Activated T-cell treated with anti-CD3 and anti-CD28 coated beads for 48 hours (primary cell): Measurements from ENCODE around the gene MAPK11.

Source experiments
- DNase-seq: peaks from one replicate; pipeline ENCODE4 v3.0.0-alpha.2; 2020; ENCODE audit warnings: low read depth

Gene MAPK11

DNA sequence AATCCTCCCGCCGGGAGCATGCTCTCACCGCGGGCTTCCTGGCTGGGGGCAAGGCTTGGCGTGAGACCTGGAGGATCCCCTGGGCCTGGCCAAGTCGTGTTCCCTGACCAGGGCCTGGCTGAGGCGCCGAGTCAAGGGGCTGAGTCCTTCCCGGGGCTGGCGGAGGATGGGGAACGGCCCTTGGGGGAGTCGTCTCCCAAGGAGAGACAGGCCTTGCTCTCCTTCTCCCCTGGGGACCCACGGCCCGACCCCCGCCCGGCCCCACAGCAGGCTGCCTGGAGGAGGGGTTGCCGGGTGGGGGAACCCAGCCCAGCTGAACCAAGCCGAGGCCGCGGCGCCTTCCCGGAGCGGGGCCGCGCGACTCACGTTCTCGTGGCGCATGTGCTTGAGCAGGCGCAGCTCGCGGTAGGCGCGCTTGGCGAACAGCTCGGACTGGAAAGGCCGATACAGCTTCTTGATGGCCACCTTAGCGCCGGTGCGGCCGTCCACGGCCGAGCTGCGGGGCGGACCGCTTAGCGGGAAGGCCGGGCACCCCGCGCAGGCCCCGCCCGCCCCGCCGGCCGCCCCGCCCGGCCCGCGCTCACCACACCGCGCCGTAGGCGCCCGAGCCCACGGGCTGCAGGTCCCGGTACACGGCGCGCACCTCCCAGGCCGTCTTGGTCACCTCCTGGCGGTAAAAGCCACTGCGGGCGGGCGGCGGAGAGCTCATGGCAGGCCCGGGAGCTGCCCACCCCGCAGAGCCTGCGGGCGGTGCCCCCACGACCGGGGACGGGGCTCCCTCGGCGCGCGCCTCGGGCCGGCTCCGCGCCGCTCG lies 9.2 kb downstream of the MAPK11 start:
- peak; percentile 39 for DNase-seq

DNA sequence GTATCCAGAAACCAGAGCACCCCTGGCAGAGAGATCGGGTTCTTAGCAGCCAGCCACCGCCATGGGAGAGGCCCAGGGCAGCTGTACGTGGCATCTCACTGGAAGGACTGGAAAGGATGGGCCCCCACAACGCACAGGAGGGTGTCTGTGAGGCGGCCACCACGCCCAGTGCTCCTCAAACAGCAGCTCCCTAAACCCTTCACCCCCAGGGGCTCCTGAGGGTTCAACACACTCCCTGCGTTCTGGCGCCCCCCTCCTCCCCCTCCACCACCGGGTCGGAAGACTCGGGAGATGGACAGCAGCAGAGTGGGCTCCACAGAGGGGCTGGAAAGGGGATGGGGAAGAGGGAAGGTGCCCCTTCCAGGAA lies 9.8 kb downstream of the MAPK11 start:
- no peak for DNase-seq

GRCh38 chr22:50259302-50259701 lies 10.9 kb downstream of the MAPK11 start:
- DNase-seq: no peak

- no peak for DNase-seq
These were observed 11.6 kb downstream of the MAPK11 start for GRCh38 chr22:50258361-50259292.

- no peak for DNase-seq
These were observed 12.5 kb downstream of the MAPK11 start for GRCh38 chr22:50257451-50258360.

DNA sequence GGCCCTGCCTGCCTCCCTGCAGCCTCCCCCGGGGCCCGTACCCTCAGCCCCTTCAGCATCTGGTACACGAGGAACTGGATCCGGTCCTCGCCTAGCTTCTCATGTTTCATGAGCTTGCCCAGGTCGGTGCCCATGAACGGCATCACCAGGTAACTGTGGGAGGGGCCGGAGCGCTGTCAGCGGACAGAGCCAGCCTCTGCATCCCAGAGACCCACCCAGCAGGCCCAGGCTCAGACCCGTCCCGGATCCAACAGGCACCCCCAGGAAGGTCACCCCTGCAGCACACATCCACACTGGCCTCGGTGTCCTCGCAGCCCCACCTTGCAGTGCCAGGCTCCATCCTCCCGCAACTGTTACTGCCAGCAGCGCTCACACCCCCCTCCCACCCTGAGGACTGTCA lies 13.1 kb downstream of the MAPK11 start:
- DNase-seq: no peak

- no peak for DNase-seq
These were observed 13.8 kb downstream of the MAPK11 start for GRCh38 chr22:50256258-50256862.

DNA sequence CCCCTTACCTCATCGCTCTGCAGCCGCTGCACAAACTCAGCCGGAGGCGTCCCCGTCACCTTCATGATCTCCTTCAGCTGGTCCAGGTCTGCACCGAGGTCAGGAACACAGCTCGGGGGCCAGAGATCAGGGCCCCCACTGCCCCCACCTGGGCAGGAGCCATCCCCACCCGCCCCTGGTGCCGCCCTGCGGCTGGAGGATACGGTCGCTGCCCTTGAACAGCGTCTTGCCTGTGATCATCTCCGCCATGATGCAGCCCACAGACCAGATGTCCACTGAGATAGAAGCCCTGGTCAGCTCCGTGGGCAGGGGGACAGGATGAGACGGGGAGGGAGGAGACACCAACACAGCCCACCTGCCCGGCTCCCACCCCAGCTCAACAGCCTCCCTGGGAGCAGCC lies 14.6 kb downstream of the MAPK11 start:
- DNase-seq: no peak

- no peak for DNase-seq
These were observed 15.1 kb downstream of the MAPK11 start for GRCh38 chr22:50255099-50255498.

- DNase-seq: no peak
These were observed 16.2 kb downstream of the MAPK11 start for GRCh38 chr22:50253941-50254340.

GRCh38 chr22:50253046-50253915 lies 16.9 kb downstream of the MAPK11 start:
- DNase-seq: no peak

DNA sequence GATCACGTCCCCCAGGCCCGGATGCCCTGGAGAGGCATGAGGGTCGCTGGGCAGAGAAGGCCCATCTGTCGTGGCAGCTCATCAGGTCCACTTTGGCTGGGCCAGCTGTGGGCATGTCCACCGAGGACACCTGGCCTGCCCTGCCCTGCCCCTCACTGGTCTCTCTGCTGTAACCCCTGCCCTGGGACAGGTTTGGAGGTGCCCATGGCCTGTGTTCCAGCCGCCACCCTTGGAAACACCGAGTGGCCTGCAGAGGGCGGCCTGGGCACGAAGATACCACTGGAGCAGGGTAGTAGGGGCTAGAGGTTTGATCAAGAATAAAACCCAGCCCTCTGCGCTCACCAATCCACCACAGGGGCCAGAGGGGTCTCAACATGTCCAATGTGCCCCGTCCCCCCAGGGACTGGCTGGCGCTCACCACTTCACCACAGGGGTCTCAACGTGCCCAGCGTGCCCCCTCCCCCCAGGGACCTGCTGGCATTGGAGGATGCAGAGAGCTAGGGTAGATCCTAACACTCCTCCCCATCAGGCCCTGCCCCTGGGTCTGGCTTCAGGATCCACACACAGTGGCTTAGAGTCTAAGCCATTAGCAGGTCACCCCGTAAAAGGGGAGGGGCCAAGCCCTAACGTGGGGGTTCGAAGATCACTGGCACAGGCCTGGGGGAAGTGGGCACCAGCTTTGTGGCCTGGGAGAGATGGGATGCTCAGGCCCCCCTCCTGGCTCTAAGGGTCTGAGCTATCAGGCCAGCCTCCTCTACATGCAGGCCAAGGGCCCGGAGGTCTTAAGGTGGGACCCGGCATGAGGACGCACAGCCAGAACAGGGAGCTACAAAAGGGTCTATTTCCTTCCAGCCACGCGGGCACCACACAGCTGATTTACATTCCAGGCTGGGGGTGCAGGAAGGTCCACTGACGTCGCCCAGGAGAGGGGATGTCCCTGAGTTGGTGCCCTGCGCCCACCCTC lies 17.8 kb downstream of the MAPK11 start:
- DNase-seq: peak; percentile 58

GRCh38 chr22:50251477-50252081 lies 18.6 kb downstream of the MAPK11 start:
- DNase-seq: no peak

DNA sequence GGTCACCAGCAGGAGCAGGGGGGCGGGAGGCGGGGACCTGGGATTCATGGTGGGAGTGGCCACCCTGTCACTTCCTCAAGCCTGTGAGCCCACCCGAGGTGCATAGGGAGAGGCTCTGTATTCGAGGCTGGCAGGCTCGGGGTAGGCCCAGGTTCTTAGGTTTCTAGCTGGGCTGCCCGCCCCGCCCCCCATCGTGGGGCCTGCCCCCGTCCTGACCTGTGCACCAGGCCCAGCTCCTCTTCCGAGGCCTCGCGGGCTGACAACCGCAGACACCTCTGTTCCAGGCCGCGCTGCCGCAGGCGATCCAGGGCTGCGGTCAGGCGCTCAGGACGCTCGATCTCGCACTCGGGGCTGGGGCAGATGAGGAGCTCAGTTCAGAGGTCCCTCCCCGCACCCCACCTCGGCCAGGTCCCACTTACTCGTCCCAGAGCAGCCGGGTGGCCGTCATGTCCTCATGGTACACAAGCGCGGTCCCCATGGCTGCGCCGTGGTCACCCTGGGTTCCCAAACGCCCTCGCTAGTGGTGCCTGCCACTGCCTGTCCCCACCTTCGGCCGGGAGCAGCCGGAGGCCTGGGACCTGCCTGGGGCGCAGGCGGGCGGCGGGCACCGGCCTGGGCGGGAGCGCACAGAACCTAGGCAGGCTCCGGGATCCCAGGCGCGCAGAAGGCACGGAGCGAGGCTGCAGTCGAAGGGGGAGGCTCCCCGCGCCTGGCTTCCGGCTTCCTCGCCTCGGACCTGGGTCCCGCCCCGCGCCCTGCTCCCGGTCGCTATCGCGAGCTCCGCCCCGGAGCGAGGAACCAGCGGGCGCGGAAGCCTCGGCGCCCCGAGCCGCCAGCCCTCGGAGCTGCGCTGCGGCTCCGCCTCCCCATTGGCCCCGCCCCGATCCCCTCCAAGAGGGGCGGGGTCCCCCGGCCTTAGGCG lies 19.4 kb downstream of the MAPK11 start, which contains the start of gene HDAC10:
TSS of gene HDAC10 (minus strand) at position 711 of the 922 bp plus-strand sequence. CDS start at position 478, 233 bp downstream.
- peak; percentile 88 for DNase-seq

- DNase-seq: no peak
These were observed 20.0 kb downstream of the MAPK11 start for GRCh38 chr22:50250249-50250554.

DNA sequence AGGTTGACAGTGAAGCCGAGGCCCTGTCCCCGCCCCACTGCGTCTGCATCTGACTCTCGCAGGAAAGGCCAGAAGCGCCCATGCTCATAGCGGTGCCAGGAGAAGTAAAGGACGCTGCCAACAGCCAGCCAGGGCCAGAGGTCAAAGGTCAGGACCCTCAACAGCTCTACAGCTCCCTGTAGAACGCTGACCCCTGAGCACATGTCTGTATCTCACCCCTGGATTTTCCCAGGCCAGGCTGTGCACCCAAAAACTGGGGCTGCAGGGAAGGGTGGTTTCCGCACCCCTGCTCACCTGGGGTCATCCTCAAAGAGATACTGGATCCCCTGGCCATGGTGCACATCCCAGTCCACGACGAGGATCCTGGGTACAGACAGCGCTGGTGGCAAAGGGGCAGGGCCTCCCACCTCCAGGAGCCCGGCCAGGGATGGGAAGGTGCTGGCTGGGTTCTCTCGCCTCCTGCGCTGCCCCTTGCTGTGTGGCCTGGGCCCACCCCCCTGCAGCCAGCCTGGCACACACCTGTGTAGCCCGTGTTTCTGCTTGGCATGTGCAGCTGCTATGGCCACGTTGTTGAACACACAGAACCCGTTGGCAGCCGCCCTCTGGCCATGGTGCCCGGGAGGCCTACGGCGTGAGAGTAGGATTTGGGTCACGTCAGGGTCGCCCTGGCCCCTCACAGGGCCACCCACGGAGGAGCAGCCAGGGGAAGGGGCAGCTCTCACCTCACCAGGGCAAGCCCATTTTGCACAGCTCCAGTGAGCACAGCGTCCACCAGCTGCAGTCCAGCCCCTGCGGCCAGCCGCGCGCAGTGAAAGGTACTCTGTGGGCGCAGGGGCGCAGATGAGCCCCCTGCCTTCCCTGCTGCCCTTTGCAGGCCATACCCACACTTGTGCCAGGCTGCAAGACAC lies 20.6 kb downstream of the MAPK11 start:
- no peak for DNase-seq
